HepG2 (cell line): ENCODE measurements around the gene CFAP90.

Source experiments
- TF ChIP-seq, protein P1 (sequence below): sonication (generic); formaldehyde crosslinking; IDR thresholded peaks from 2 replicates; pipeline ENCODE4 v1.4.0; 2020; ENCODE audit warnings: missing genetic modification reagents
- TF ChIP-seq, protein P2 (sequence below): IDR thresholded peaks from 2 replicates; pipeline ENCODE4 v1.6.1; 2012; ENCODE audit warnings: inconsistent platforms

DNA sequence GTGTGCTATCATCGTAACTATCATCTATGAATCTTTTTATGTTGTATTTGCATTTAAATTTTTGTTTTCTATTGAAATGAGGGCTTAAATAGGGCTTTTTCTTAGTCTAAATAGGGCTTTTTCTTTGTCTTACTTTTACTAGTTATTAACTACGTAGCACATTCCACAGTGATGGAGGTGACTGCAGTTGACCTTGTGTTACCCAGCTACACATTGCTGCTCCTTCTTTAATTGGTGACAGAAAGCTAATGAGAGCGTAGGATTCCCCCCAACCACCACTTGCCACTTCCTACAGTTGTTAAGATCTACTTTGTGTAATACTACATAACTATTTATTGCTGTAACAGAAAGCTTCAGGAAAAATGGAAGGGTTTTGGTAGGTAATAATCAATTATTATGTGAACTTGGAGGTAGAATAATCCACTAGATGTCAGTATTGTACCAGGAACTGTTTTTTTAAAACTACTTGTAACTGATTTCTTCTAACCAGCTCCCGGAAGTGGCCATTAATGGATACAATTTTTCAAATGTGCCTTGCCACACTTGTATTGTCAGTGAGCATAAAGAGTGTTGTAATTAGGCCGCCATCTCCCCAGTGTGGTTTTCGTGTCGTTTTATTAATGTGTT, 36.0 kb upstream of the CFAP90 start:
- TF ChIP-seq, protein P1, sequence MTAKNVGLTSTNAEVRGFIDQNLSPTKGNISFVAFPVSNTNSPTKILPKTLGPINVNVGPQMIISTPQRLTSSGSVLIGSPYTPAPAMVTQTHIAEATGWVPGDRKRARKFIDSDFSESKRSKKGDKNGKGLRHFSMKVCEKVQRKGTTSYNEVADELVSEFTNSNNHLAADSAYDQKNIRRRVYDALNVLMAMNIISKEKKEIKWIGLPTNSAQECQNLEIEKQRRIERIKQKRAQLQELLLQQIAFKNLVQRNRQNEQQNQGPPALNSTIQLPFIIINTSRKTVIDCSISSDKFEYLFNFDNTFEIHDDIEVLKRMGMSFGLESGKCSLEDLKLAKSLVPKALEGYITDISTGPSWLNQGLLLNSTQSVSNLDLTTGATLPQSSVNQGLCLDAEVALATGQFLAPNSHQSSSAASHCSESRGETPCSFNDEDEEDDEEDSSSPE, result no peak
- TF ChIP-seq, protein P2, sequence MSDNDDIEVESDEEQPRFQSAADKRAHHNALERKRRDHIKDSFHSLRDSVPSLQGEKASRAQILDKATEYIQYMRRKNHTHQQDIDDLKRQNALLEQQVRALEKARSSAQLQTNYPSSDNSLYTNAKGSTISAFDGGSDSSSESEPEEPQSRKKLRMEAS, result no peak
